A549 (cell line): Measurements from ENCODE around the gene MRPL42. TPM values are rescaled to one million over a fixed set of nuclear protein-coding genes. Genes with fewer than 3 reads are reported as not detected.

ENCODE experiments used
- ATAC-seq, 2 experiments: fragments of 200-7000 bp in 1 of 2; fragments of >200 bp in 1 of 2; cut with Nextera tagmentation in 1 of 2; cut with Tn5 transposase in 1 of 2; 3 replicates each; pipeline versions ENCODE4 v1.8.0 to v1.9.1; 2018 to 2020; ENCODE audit warnings: mild to moderate bottlenecking in 1 of 2, moderate library complexity in 1 of 2
- CTCF ChIA-PET: fragments of 300-600 bp; sonication (Branson Sonifier 250); formaldehyde crosslinking; extraction: SDS; loops from one replicate; lab custom pipeline; 2021; ENCODE audit warnings: antibody characterized with exemption, inconsistent platforms; lab: Yijun Ruan, JAX
- POLR2A ChIA-PET: fragments of 350-600 bp; formaldehyde crosslinking; extraction: SDS; loops from one replicate; lab custom pipeline; 2021; ENCODE audit warnings: antibody characterized with exemption, inconsistent platforms; lab: Yijun Ruan, JAX
- DNase-seq, 2 experiments: peaks; one replicate each; pipeline versions ENCODE4 v3.0.0 to v3.0.0-alpha.2; 2011 to 2016; ENCODE audit warnings: low read depth in 1 of 2, low spot score in 1 of 2
- FAIRE-seq: peaks from 2 replicates; lab custom pipeline; 2011; peaks lifted over from hg19 to GRCh38; lab: Jason Lieb, UNC
- H3K27ac ChIP-seq, 2 experiments: fragments of >200 bp; sonication (Bioruptor Twin); formaldehyde crosslinking; 3 replicates each; pipeline ENCODE4 v1.5.1; 2016 to 2017
- H3K4me1 ChIP-seq: fragments of >200 bp; sonication (Bioruptor Twin); formaldehyde crosslinking; 3 replicates; pipeline ENCODE4 v1.6.1; 2016
- H3K4me2 ChIP-seq: fragments of >200 bp; sonication (Bioruptor Twin); formaldehyde crosslinking; 3 replicates; pipeline ENCODE4 v1.6.1; 2016
- H3K4me3 ChIP-seq: fragments of >200 bp; sonication (Bioruptor Twin); formaldehyde crosslinking; 3 replicates; pipeline ENCODE4 v1.5.1; 2016
- H3K9me3 ChIP-seq: fragments of >200 bp; sonication (Bioruptor Twin); formaldehyde crosslinking; 3 replicates; pipeline ENCODE4 v1.6.1; 2016
- CBX8 ChIP-seq: fragments of 200-600 bp; sonication (generic); IDR thresholded peaks from 2 replicates; pipeline ENCODE4 v1.6.1; 2016
- CEBPB ChIP-seq, 2 experiments: fragments of >200 bp in 1 of 2; sonication (Bioruptor Twin) in 1 of 2; formaldehyde crosslinking in 1 of 2; IDR thresholded peaks; 2 replicates each; pipeline ENCODE4 v1.6.1; 2012 to 2016
- CHD4 ChIP-seq: fragments of 200-600 bp; sonication (generic); IDR thresholded peaks from 2 replicates; pipeline ENCODE4 v1.6.1; 2016; ENCODE audit warnings: antibody characterized with exemption, mild to moderate bottlenecking, borderline replicate concordance
- EHF ChIP-seq: fragments of 250-450 bp; sonication (Bioruptor Pico); IDR thresholded peaks from 2 replicates; pipeline ENCODE4 v1.5.0; 2020; ENCODE audit warnings: mild to moderate bottlenecking
- ELK1 ChIP-seq: fragments of 150-350 bp; IDR thresholded peaks from 2 replicates; pipeline ENCODE4 v1.6.1; 2014; ENCODE audit warnings: low read depth, mild to moderate bottlenecking, low read length
- ESRRA ChIP-seq: fragments of 150-350 bp; IDR thresholded peaks from 2 replicates; pipeline ENCODE4 v1.6.1; 2014; ENCODE audit warnings: mild to moderate bottlenecking, low read length, borderline replicate concordance
- GATA3 ChIP-seq: IDR thresholded peaks from 2 replicates; pipeline ENCODE4 v1.6.1; 2012; ENCODE audit warnings: borderline replicate concordance
- HEYL ChIP-seq: fragments of 250-450 bp; sonication (Bioruptor Pico); IDR thresholded peaks from 2 replicates; pipeline ENCODE4 v1.8.0; 2021; ENCODE audit warnings: mild to moderate bottlenecking, moderate library complexity
- HOXB13 ChIP-seq: fragments of 250-450 bp; sonication (Bioruptor Pico); IDR thresholded peaks from 2 replicates; pipeline ENCODE4 v1.5.0; 2020; ENCODE audit warnings: low read depth, mild to moderate bottlenecking, moderate library complexity
- JUN ChIP-seq, 2 experiments: fragments of >200 bp; sonication (Bioruptor Twin); formaldehyde crosslinking; IDR thresholded peaks; 2 replicates in 1 of 2; 3 replicates in 1 of 2; pipeline ENCODE4 v1.6.1; 2016 to 2017
- MAFK ChIP-seq: fragments of 450-650 bp; IDR thresholded peaks from 2 replicates; pipeline ENCODE4 v1.6.1; 2014; ENCODE audit not compliant: partially characterized antibody
- MAZ ChIP-seq: fragments of 150-350 bp; IDR thresholded peaks from 2 replicates; pipeline ENCODE4 v1.6.1; 2014; ENCODE audit warnings: antibody characterized with exemption, low read depth, low read length, borderline replicate concordance
- MYC ChIP-seq: IDR thresholded peaks from 2 replicates; pipeline ENCODE4 v1.6.1; 2012; ENCODE audit warnings: mild to moderate bottlenecking, inconsistent platforms, low read length, improper control_type of control experiment, borderline replicate concordance
- NR3C1 ChIP-seq: fragments of >200 bp; sonication (Bioruptor Twin); formaldehyde crosslinking; IDR thresholded peaks from 3 replicates; pipeline ENCODE4 v1.6.1; 2017
- PHF8 ChIP-seq: fragments of 200-600 bp; sonication (generic); IDR thresholded peaks from 2 replicates; pipeline ENCODE4 v1.6.1; 2016; ENCODE audit warnings: low read depth, mild to moderate bottlenecking, antibody characterized with exemption, moderate library complexity, borderline replicate concordance
- RAD21 ChIP-seq, 2 experiments: fragments of >200 bp in 1 of 2; sonication (Bioruptor Twin) in 1 of 2; formaldehyde crosslinking in 1 of 2; IDR thresholded peaks in 1 of 2; conservative IDR thresholded peaks in 1 of 2; 2 replicates in 1 of 2; 3 replicates in 1 of 2; pipeline ENCODE4 v1.6.1; 2012 to 2018; ENCODE audit warnings: inconsistent platforms in 1 of 2
- REST ChIP-seq: fragments of 200-600 bp; sonication (generic); IDR thresholded peaks from 2 replicates; pipeline ENCODE4 v1.6.1; 2016; ENCODE audit warnings: antibody characterized with exemption, mild to moderate bottlenecking, moderate library complexity
- RFX5 ChIP-seq: fragments of 450-650 bp; IDR thresholded peaks from 2 replicates; pipeline ENCODE4 v1.7.1; 2014; ENCODE audit warnings: antibody characterized with exemption, mild to moderate bottlenecking, moderate library complexity
- RNF2 ChIP-seq: fragments of 200-600 bp; sonication (generic); IDR thresholded peaks from 2 replicates; pipeline ENCODE4 v1.6.1; 2016; ENCODE audit warnings: low read depth, mild to moderate bottlenecking, antibody characterized with exemption, moderate library complexity, borderline replicate concordance
- TFCP2L1 ChIP-seq: fragments of 250-450 bp; sonication (Bioruptor Pico); IDR thresholded peaks from 2 replicates; pipeline ENCODE4 v1.5.0; 2021; ENCODE audit warnings: mild to moderate bottlenecking
- TP53 ChIP-seq: fragments of 250-450 bp; sonication (Bioruptor Pico); IDR thresholded peaks from 2 replicates; pipeline ENCODE4 v1.5.0; 2021; ENCODE audit warnings: mild to moderate bottlenecking, moderate library complexity
- WGBS: methylation state at CpG from one replicate; pipeline ENCODE4 v1.1.6; 2017; ENCODE audit errors: missing lambda C conversion rate; 5-methylcytosine and 5-hydroxymethylcytosine counted together
- polyA plus RNA-seq, 4 experiments: library from polyadenylated mRNA; depleted of rRNA in 3 of 4; stranded (reverse); fragments of >200 nt; fragmentation: RNase III in 1 of 4; extraction: RNeasy Plus Mini Kit Qiagen cat#74134 plus additional on column Dnase treatment in 1 of 4; gene quantifications; 2 replicates in 3 of 4; 3 replicates in 1 of 4; pipeline ENCODE4 v1.2.3, GENCODE V29; 2011 to 2017
- TF ChIP-seq, protein P1 (sequence below): fragments of >200 bp; sonication (Bioruptor Twin); formaldehyde crosslinking; IDR thresholded peaks from 3 replicates; pipeline ENCODE4 v1.5.1; 2016
- TF ChIP-seq, protein P2 (sequence below): fragments of 250-450 bp; sonication (Bioruptor Pico); IDR thresholded peaks from 2 replicates; pipeline ENCODE4 v1.5.0; 2020; ENCODE audit warnings: low read depth, mild to moderate bottlenecking, moderate library complexity
- TF ChIP-seq, protein P3 (sequence below): fragments of 250-450 bp; sonication (Bioruptor Pico); IDR thresholded peaks from 2 replicates; pipeline ENCODE4 v1.5.0; 2021; ENCODE audit warnings: mild to moderate bottlenecking, moderate library complexity, borderline replicate concordance

The MRPL42 gene
- polyA plus RNA-seq, 2 of the 4 experiments (the other 2 are of a cell fraction) = 73.6 to 201 TPM

DNA sequence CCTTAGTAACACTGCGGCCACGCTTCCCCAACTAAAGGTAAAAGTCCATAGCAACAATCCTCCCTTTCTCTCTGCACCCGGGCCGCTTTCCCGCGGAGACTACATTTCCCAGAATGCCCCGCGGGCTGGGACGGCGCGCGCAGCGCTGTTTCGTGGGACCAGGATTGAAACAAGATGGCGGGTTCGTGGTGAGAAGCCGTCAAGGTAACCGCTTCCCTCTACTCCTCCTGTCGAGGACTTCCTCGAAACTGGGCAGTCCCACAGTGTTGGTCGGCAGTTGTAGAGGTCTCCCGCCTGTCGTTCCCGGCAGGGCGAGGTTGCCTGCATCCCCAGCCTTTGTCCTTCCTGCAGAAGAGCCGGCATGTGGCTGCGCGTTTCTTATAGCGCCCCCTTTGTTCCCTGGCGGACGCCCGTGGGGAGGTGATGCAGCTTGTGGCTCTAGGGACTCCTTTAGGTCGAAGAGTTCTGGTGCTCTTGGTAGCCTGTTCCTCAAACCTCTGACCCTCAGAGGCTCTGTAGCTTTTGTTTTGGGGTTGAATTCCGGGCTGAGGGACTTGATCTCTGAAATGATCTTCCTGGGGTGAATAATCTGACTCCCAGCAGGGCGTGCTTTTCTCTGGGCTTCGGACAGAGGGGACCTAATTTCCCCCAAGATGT lies at the start of gene MRPL42 (continued):
- no peak for TF ChIP-seq ELK1
- TF ChIP-seq HOXB13 (CRISPR knock-in tag) = 0 out of 2 replicates have a peak, but pooled peaks have one; percentile 48
- TF ChIP-seq ESRRA = no peak

- POLR2A ChIA-PET = no interaction called here
Measured at GRCh38 chr12:93417967-93418480, 49.3 kb upstream of the MRPL42 start.

DNA sequence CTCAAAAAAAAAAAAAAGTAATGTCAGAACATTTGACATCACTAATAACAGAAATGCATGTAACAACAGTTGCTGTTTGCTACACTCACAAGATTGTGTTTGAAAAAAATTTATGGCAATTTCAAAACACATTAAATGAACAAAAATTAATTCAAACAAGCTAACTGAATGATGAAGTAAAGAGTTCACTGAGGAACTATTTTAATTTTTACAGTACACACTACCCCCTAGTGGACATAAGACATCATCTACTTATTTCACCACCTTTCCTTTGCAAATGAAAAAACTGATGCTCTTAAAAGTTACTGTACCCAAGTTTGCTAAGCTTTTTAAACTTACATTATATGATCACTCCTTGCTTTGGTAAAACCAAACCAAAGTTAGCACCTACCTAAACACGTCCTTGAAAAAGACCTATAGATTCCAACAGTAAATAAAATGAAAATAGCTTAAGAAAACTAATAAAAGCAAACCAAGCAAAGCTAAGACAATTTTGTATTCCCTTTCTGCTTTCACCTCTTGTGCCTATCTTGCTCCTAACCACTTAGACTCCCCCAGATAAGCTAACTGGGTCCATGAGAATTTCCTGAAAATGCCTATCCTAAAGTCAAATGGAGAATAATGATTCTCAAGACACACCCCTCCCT lies 47.8 kb upstream of the MRPL42 start:
- ChIA-PET CTCF (interaction anchor here (0.6 to 3.2 kb wide), 36 partner anchors 9 to 770 kb away, joined by 3 to 29 read pairs (median 4); no protein-coding TSS in a partner anchor), POLR2A (interaction anchor here (0.7 kb wide), 1 partner anchor 435 kb away, joined by 3 read pairs; no protein-coding TSS in a partner anchor)
- DNase-seq (peak; percentile 58 to 59), ATAC-seq (peak in 1 of 2 experiments; percentile 79; a peak in 3 of 6 replicates), FAIRE-seq (no peak)
- peaks cover 27% of the 10 kb centered on the region; the same call in 2 of the 3 replicates for H3K4me1 ChIP-seq
- 0% methylated on average over 1 of the region's 1 CpG for WGBS
- H3K4me2 ChIP-seq = no peak overlapping the region
- no peak overlapping the region for H3K27ac ChIP-seq
- no peaks in the 10 kb centered on the region for H3K9me3 ChIP-seq
- no peak overlapping the region for H3K4me3 ChIP-seq
- no peak for TF ChIP-seq MYC
- no peak for TF ChIP-seq EHF (CRISPR knock-in tag)
- TF ChIP-seq CEBPB (IDR thresholded peaks at IDR 0.05) = peak in 1 of 2 experiments; percentile 7; a peak in 1 of 4 replicates
- no peak for TF ChIP-seq RNF2
- TF ChIP-seq NR3C1 = no peak
- TF ChIP-seq, protein P1, sequence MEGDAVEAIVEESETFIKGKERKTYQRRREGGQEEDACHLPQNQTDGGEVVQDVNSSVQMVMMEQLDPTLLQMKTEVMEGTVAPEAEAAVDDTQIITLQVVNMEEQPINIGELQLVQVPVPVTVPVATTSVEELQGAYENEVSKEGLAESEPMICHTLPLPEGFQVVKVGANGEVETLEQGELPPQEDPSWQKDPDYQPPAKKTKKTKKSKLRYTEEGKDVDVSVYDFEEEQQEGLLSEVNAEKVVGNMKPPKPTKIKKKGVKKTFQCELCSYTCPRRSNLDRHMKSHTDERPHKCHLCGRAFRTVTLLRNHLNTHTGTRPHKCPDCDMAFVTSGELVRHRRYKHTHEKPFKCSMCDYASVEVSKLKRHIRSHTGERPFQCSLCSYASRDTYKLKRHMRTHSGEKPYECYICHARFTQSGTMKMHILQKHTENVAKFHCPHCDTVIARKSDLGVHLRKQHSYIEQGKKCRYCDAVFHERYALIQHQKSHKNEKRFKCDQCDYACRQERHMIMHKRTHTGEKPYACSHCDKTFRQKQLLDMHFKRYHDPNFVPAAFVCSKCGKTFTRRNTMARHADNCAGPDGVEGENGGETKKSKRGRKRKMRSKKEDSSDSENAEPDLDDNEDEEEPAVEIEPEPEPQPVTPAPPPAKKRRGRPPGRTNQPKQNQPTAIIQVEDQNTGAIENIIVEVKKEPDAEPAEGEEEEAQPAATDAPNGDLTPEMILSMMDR = peak; percentile 73
- TF ChIP-seq, protein P2, sequence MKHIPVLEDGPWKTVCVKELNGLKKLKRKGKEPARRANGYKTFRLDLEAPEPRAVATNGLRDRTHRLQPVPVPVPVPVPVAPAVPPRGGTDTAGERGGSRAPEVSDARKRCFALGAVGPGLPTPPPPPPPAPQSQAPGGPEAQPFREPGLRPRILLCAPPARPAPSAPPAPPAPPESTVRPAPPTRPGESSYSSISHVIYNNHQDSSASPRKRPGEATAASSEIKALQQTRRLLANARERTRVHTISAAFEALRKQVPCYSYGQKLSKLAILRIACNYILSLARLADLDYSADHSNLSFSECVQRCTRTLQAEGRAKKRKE (CRISPR knock-in tag) = no peak
- TF ChIP-seq, protein P3, sequence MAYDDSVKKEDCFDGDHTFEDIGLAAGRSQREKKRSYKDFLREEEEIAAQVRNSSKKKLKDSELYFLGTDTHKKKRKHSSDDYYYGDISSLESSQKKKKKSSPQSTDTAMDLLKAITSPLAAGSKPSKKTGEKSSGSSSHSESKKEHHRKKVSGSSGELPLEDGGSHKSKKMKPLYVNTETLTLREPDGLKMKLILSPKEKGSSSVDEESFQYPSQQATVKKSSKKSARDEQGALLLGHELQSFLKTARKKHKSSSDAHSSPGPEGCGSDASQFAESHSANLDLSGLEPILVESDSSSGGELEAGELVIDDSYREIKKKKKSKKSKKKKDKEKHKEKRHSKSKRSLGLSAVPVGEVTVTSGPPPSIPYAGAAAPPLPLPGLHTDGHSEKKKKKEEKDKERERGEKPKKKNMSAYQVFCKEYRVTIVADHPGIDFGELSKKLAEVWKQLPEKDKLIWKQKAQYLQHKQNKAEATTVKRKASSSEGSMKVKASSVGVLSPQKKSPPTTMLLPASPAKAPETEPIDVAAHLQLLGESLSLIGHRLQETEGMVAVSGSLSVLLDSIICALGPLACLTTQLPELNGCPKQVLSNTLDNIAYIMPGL (CRISPR knock-in tag) = no peak
- peak; percentile 41 to 50; a peak in 3 of 5 replicates for TF ChIP-seq RAD21 (conservative IDR thresholded peaks at IDR 0.05 in 1 of 2, IDR thresholded peaks at IDR 0.05 in 1 of 2)
- no peak for TF ChIP-seq TP53 (CRISPR knock-in tag)
- no peak for TF ChIP-seq HEYL (CRISPR knock-in tag)
- no peak for TF ChIP-seq PHF8
- no peak for TF ChIP-seq REST
- no peak for TF ChIP-seq MAZ

More at GRCh38 chr12:93417967-93418480, 49.3 kb upstream of the MRPL42 start:
- ATAC-seq = no peak
- FAIRE-seq = no peak
- Histone ChIP-seq H3K27ac (no peak overlapping the region), H3K9me3 (no peaks in the 10 kb centered on the region), H3K4me1 (peaks cover 13% of the 10 kb centered on the region; the same call in 2 of the 3 replicates), H3K4me2 (no peak overlapping the region), H3K4me3 (no peak overlapping the region)
- WGBS = 93% methylated on average over 4 of the region's 4 CpGs
- CTCF ChIA-PET = interaction anchor here (0.8 to 3.2 kb wide), 5 partner anchors 18 to 683 kb away, joined by 3 to 25 read pairs (median 3); no protein-coding TSS in a partner anchor
- DNase-seq = no peak
- TF ChIP-seq MAFK (no peak), RFX5 (no peak), CBX8 (no peak), HOXB13 (CRISPR knock-in tag) (no peak), TFCP2L1 (CRISPR knock-in tag) (no peak), JUN (IDR thresholded peaks at IDR 0.05) (no peak), CHD4 (no peak), MAZ (no peak), TP53 (CRISPR knock-in tag) (no peak), MYC (no peak), GATA3 (no peak), EHF (CRISPR knock-in tag) (no peak)
